GM19043 (cell line): ENCODE data around the gene CPSF3.
"Not testable (repeated sequence)": the region's sequence is repeated elsewhere in the genome, so short reads cannot be mapped to it uniquely, and the experiment has no call there.

Experiments used
- ATAC-seq: cut with Tn5 transposase; IDR thresholded peaks from one replicate; pipeline ENCODE4 v1.9.1; 2021; ENCODE audit warnings: low read depth; ENCODE audit not compliant: unreplicated experiment

CPSF3 gene

GRCh38 chr2:9392898-9393765, 30.3 kb upstream of the CPSF3 start:
- ATAC-seq: no peak

GRCh38 chr2:9394816-9395215, 28.6 kb upstream of the CPSF3 start:
- ATAC-seq: no peak

- ATAC-seq: no peak
Measured at GRCh38 chr2:9397201-9397600, 26.3 kb upstream of the CPSF3 start.

- not testable (repeated sequence) for ATAC-seq
Measured at GRCh38 chr2:9398251-9398650, 25.2 kb upstream of the CPSF3 start.

- ATAC-seq: no peak
Measured at GRCh38 chr2:9398881-9399780, 24.3 kb upstream of the CPSF3 start.

GRCh38 chr2:9400268-9401058, 23.0 kb upstream of the CPSF3 start:
- no peak for ATAC-seq

GRCh38 chr2:9401059-9401547, 22.4 kb upstream of the CPSF3 start:
- ATAC-seq: no peak

GRCh38 chr2:9401646-9402371, 21.6 kb upstream of the CPSF3 start:
- ATAC-seq: no peak

- ATAC-seq: no peak
Measured at GRCh38 chr2:9403924-9404323, 19.5 kb upstream of the CPSF3 start.

GRCh38 chr2:9404451-9404850, 19.0 kb upstream of the CPSF3 start:
- no peak for ATAC-seq

- no peak for ATAC-seq
Measured at GRCh38 chr2:9405636-9406035, 17.8 kb upstream of the CPSF3 start.

- no peak for ATAC-seq
Measured at GRCh38 chr2:9406529-9407362, 16.7 kb upstream of the CPSF3 start.

GRCh38 chr2:9407363-9407811, 16.1 kb upstream of the CPSF3 start:
- ATAC-seq: no peak

GRCh38 chr2:9408641-9409151, 14.8 kb upstream of the CPSF3 start:
- no peak for ATAC-seq

- ATAC-seq: no peak
Measured at GRCh38 chr2:9410108-9410507, 13.3 kb upstream of the CPSF3 start.

GRCh38 chr2:9412781-9413180, 10.7 kb upstream of the CPSF3 start:
- ATAC-seq: no peak

GRCh38 chr2:9415516-9416169, 7.8 kb upstream of the CPSF3 start:
- ATAC-seq: no peak

GRCh38 chr2:9416267-9416961, 7.0 kb upstream of the CPSF3 start:
- ATAC-seq: no peak
